ENCODE measurements around the gene MRPS35.

DNA sequence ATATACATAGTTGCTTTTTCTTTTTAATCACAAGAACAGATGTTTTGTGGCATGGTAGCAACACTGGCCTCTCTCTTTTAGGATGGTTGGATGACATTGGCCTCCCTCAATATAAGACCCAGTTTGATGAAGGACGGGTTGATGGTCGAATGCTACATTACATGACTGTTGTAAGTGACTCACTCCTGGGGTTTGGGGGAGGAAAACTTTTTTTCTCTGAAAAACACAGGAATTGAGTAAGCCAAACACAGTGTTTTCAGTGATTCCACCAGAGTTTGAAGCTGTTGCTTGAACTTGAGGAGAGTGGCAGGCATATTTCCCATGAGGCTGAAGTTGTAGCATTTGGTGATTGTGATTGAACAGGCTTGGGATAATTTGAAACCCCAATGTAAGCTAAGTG lies 28.1 kb upstream of the MRPS35 start:
- TF ChIP-seq, protein P1, sequence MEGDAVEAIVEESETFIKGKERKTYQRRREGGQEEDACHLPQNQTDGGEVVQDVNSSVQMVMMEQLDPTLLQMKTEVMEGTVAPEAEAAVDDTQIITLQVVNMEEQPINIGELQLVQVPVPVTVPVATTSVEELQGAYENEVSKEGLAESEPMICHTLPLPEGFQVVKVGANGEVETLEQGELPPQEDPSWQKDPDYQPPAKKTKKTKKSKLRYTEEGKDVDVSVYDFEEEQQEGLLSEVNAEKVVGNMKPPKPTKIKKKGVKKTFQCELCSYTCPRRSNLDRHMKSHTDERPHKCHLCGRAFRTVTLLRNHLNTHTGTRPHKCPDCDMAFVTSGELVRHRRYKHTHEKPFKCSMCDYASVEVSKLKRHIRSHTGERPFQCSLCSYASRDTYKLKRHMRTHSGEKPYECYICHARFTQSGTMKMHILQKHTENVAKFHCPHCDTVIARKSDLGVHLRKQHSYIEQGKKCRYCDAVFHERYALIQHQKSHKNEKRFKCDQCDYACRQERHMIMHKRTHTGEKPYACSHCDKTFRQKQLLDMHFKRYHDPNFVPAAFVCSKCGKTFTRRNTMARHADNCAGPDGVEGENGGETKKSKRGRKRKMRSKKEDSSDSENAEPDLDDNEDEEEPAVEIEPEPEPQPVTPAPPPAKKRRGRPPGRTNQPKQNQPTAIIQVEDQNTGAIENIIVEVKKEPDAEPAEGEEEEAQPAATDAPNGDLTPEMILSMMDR (IDR thresholded peaks at IDR 0.05), result no peak
- no peak for TF ChIP-seq POLR2A (IDR thresholded peaks at IDR 0.05)
